Mesenchymal stem cell (in vitro differentiated cells and primary cell): ENCODE data around the gene TRIM46.

ENCODE experiments used
- DNase-seq: peaks from one replicate; pipeline ENCODE4 v3.0.0-alpha.2; 2013
- H2AFZ ChIP-seq: one replicate; pipeline ENCODE4 v1.6.1; 2013; ENCODE audit warnings: low read depth, mild to moderate bottlenecking, control low read depth, inconsistent platforms, low read length, moderate library complexity
- H2AK5ac ChIP-seq: 2 replicates; pipeline ENCODE4 v1.6.1; 2013; ENCODE audit warnings: low read length, moderate library complexity, mild to moderate bottlenecking, inconsistent platforms; ENCODE audit not compliant: severe bottlenecking
- H2BK120ac ChIP-seq: one replicate; pipeline ENCODE4 v1.6.1; 2013; ENCODE audit warnings: low read depth, mild to moderate bottlenecking, inconsistent platforms, low read length, moderate library complexity
- H2BK12ac ChIP-seq, 2 experiments: one replicate each; pipeline ENCODE4 v1.6.1; 2013; ENCODE audit warnings: inconsistent platforms in 2 of 2, low read length in 2 of 2, mild to moderate bottlenecking in 2 of 2, moderate library complexity in 2 of 2, control low read depth in 1 of 2
- H2BK15ac ChIP-seq: one replicate; pipeline ENCODE4 v1.6.1; 2013; ENCODE audit warnings: mild to moderate bottlenecking, low read depth, inconsistent platforms; ENCODE audit not compliant: poor library complexity, severe bottlenecking
- H2BK5ac ChIP-seq: 2 replicates; pipeline ENCODE4 v1.6.1; 2013; ENCODE audit warnings: low read depth, mild to moderate bottlenecking, low read length, control low read depth, inconsistent platforms; ENCODE audit not compliant: poor library complexity, severe bottlenecking
- H3K14ac ChIP-seq, 2 experiments: one replicate each; pipeline ENCODE4 v1.6.1; 2013; ENCODE audit warnings: inconsistent platforms in 2 of 2, low read length in 2 of 2, control low read depth in 1 of 2, mild to moderate bottlenecking in 1 of 2, moderate library complexity in 1 of 2
- H3K18ac ChIP-seq, 2 experiments: one replicate each; pipeline ENCODE4 v1.6.1; 2013; ENCODE audit warnings: inconsistent platforms in 2 of 2, low read length in 2 of 2, control low read depth in 1 of 2, low read depth in 1 of 2, mild to moderate bottlenecking in 1 of 2
- H3K23ac ChIP-seq, 2 experiments: one replicate each; pipeline ENCODE4 v1.6.1; 2013; ENCODE audit warnings: inconsistent platforms in 2 of 2, low read length in 2 of 2, mild to moderate bottlenecking in 2 of 2, moderate library complexity in 2 of 2, control low read depth in 1 of 2
- H3K27ac ChIP-seq: 2 replicates; pipeline ENCODE4 v1.5.1; 2013; ENCODE audit warnings: mild to moderate bottlenecking, moderate library complexity, low read length, control low read depth, inconsistent platforms; ENCODE audit not compliant: poor library complexity, severe bottlenecking
- H3K27me3 ChIP-seq, 2 experiments: 2 replicates each; pipeline versions ENCODE4 v1.6.1 to v1.7.0; 2013; ENCODE audit warnings: low read length in 2 of 2, mild to moderate bottlenecking in 2 of 2, moderate library complexity in 2 of 2, control low read depth in 1 of 2, inconsistent platforms in 1 of 2; ENCODE audit not compliant: control insufficient read depth in 1 of 2, insufficient read depth in 1 of 2
- H3K36me3 ChIP-seq, 2 experiments: 2 replicates each; pipeline versions ENCODE4 v1.6.1 to v1.7.0; 2013; ENCODE audit warnings: low read length in 2 of 2, control low read depth in 1 of 2, inconsistent platforms in 1 of 2, low read depth in 1 of 2, mild to moderate bottlenecking in 1 of 2; ENCODE audit not compliant: insufficient read depth in 2 of 2, control insufficient read depth in 1 of 2
- H3K4ac ChIP-seq, 2 experiments: one replicate each; pipeline ENCODE4 v1.6.1; 2013; ENCODE audit warnings: inconsistent platforms in 2 of 2, low read length in 2 of 2, mild to moderate bottlenecking in 2 of 2, moderate library complexity in 2 of 2, control low read depth in 1 of 2, low read depth in 1 of 2
- H3K4me1 ChIP-seq: 2 replicates; pipeline ENCODE4 v1.6.1; 2013; ENCODE audit warnings: low read depth, low read length, control low read depth; ENCODE audit not compliant: control insufficient read depth, insufficient read depth
- H3K4me2 ChIP-seq: 2 replicates; pipeline ENCODE4 v1.6.1; 2013; ENCODE audit warnings: low read length, mild to moderate bottlenecking, inconsistent platforms; ENCODE audit not compliant: poor library complexity, severe bottlenecking
- H3K4me3 ChIP-seq, 2 experiments: 2 replicates each; pipeline versions ENCODE4 v1.5.1 to v1.7.0; 2013; ENCODE audit warnings: low read length in 2 of 2, mild to moderate bottlenecking in 2 of 2, control low read depth in 1 of 2, low read depth in 1 of 2; ENCODE audit not compliant: insufficient read depth in 1 of 2
- H3K79me1 ChIP-seq: replicated peaks from 2 replicates; pipeline ENCODE4 v1.6.1; 2013; ENCODE audit warnings: mild to moderate bottlenecking, control low read depth, low read length, inconsistent platforms; ENCODE audit not compliant: poor library complexity, severe bottlenecking
- H3K9ac ChIP-seq: 2 replicates; pipeline ENCODE4 v1.7.0; 2013; ENCODE audit warnings: mild to moderate bottlenecking, low read length, moderate library complexity
- H3K9me3 ChIP-seq: 2 replicates; pipeline ENCODE4 v1.7.0; 2013; ENCODE audit warnings: mild to moderate bottlenecking, low read length; ENCODE audit not compliant: control insufficient read depth
- H4K8ac ChIP-seq: one replicate; pipeline ENCODE4 v1.6.1; 2013; ENCODE audit warnings: inconsistent platforms, mild to moderate bottlenecking, low read length, moderate library complexity
- H4K91ac ChIP-seq: one replicate; pipeline ENCODE4 v1.6.1; 2013; ENCODE audit warnings: mild to moderate bottlenecking, low read length, inconsistent platforms
- WGBS: methylation state at CpG from one replicate; pipeline ENCODE4 v1.1.7; 2013; ENCODE audit warnings: mixed read lengths; 5-methylcytosine and 5-hydroxymethylcytosine counted together

The TRIM46 gene

DNA sequence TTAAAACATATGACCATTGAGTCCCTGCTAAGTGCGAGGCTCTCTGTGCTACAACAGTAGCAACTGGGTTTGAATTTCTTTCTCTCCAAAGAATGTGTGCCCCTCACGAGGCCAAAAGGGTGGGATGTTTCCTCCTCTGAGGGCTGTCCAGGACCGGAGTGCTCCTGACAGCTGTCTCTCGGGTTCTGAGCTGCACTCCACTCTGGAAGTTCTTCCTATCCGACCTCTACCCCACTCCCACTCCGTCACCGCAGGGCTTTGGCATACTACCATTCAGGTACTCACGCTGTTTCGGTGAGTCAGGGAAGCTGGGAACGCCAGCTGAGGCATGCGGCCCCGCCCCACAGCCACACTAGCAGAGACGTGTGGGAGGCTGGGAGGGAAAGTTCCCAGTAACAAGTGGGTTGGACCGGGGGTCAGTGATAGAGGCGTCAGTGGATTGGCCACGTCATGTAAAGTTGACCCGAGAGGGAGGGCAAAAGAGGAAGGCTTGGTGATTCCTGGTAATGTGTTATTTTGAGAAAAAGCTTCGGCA is 38.7 kb upstream of the TRIM46 start:
- H3K4me3 ChIP-seq = peak overlapping the region; percentile 64 to 95
- peaks cover 0 to 9% of the 10 kb centered on the region in 2 experiments for H3K27me3 ChIP-seq
- peak overlapping the region; percentile 33 for H4K8ac ChIP-seq
- H3K4me2 ChIP-seq = peak overlapping the region; percentile 81
- peak overlapping the region; percentile 40 for H2AK5ac ChIP-seq
- peaks cover 28% of the 10 kb centered on the region for H3K4me1 ChIP-seq
- H3K4ac ChIP-seq = peak overlapping the region in 1 of 2 experiments; percentile 94
- no peak overlapping the region for H2BK15ac ChIP-seq
- peak overlapping the region; percentile 98 for H2AFZ ChIP-seq
- 5% methylated on average over 13 of the region's 18 CpGs for WGBS
- peak overlapping the region in 1 of 2 experiments; percentile 36 for H3K14ac ChIP-seq
- H4K91ac ChIP-seq = no peak overlapping the region
- peaks cover 15 to 26% of the 10 kb centered on the region in 2 experiments for H3K36me3 ChIP-seq
- H3K79me1 ChIP-seq = peaks cover 12% of the 10 kb centered on the region
- no peak overlapping the region for H3K23ac ChIP-seq
- H2BK5ac ChIP-seq = no peak overlapping the region
- H3K9ac ChIP-seq = peak overlapping the region; percentile 98
- peak overlapping the region; percentile 4 to 92 for H3K18ac ChIP-seq
- H2BK12ac ChIP-seq = no peak overlapping the region
- H2BK120ac ChIP-seq = peak overlapping the region; percentile 22
- H3K9me3 ChIP-seq = no peaks in the 10 kb centered on the region
- peak overlapping the region; percentile 99 for H3K27ac ChIP-seq
- peak; percentile 98 for DNase-seq

DNA sequence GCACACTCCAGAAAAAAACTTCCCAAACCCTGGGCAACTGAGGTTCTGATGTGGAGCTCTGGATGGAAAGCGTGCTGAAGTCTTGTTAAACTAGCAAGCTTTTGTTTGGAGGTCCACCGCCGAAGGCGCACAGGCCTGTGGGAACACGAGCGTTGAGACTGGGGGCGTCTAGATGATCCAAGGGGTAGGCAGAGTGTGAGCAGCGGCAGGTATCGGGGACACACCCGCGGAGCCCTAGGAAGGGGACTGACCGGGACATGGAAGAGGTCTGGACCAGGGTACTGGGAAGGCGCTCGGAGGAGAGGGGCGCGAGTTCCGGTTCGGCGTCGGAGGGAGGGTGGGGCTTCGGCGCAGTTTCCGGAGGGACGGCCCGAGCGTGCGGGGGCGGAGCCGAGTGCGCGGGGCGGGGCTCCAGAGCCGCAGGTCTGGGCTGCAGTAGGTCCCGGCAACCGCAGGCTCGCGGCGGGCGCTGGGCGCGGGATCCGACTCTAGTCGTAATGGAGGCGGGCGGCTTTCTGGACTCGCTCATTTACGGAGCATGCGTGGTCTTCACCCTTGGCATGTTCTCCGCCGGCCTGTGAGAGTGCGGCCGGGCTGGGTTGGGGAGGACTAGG is 38.1 kb upstream of the TRIM46 start, which contains the start of gene SLC50A1:
TSS of gene SLC50A1 (plus strand) at position 438 of the 614 bp plus-strand sequence. CDS start at position 498, 60 bp downstream.
- Histone ChIP-seq H2BK5ac (peak within 1 kb of the TSS; percentile 19), H2BK15ac (peak within 1 kb of the TSS; percentile 77), H4K91ac (peak within 1 kb of the TSS; percentile 85), H2AK5ac (peak within 1 kb of the TSS; percentile 78), H2BK120ac (peak within 1 kb of the TSS; percentile 84), H3K27me3 (peaks cover 0 to 8% of the 10 kb centered on the region in 2 experiments), H3K27ac (peak within 1 kb of the TSS; percentile 99), H3K4ac (peak within 1 kb of the TSS; percentile 66 to 94), H3K4me2 (peak within 1 kb of the TSS; percentile 81), H3K4me1 (peaks cover 25% of the 10 kb centered on the region), H4K8ac (peak within 1 kb of the TSS; percentile 79), H3K79me1 (peaks cover 12% of the 10 kb centered on the region), H3K23ac (peak within 1 kb of the TSS in 1 of 2 experiments; percentile 93), H3K9ac (peak within 1 kb of the TSS; percentile 98), H3K18ac (peak within 1 kb of the TSS; percentile 95 to 96), H3K9me3 (no peaks in the 10 kb centered on the region), H3K36me3 (peaks cover 15 to 26% of the 10 kb centered on the region in 2 experiments), H3K4me3 (peak within 1 kb of the TSS; percentile 66 to 95), H2AFZ (peak within 1 kb of the TSS; percentile 98), H3K14ac (peak within 1 kb of the TSS in 1 of 2 experiments; percentile 89), H2BK12ac (peak within 1 kb of the TSS; percentile 28 to 42)
- DNase-seq = peak; percentile 97
- WGBS = under 1% methylated on average over 37 of the region's 52 CpGs

DNA sequence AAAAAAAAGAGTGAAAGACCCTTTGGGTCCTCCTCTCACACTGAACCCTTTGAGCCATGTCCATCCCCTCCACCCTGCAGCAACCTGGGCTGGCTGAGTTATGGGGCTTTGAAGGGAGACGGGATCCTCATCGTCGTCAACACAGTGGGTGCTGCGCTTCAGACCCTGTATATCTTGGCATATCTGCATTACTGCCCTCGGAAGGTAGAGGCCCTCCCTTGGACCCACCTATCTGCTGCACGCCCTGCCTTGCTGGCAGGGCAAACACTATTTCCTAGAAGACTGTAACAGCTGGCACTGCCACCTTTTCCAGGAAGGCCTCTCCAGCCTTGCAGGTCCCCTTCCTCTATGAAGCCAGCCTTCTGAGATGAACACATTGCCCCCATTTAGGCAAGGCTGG is 36.9 kb upstream of the TRIM46 start:
- Histone ChIP-seq H3K9ac (peak overlapping the region; percentile 98), H3K23ac (peak overlapping the region in 1 of 2 experiments; percentile 93), H2BK5ac (no peak overlapping the region), H3K14ac (peak overlapping the region in 1 of 2 experiments; percentile 83), H3K36me3 (peaks cover 15 to 22% of the 10 kb centered on the region in 2 experiments), H3K79me1 (peaks cover 12% of the 10 kb centered on the region), H2AFZ (no peak overlapping the region), H3K4me2 (peak overlapping the region; percentile 62), H2BK15ac (peak overlapping the region; percentile 2), H3K9me3 (no peaks in the 10 kb centered on the region), H2BK120ac (no peak overlapping the region), H3K18ac (peak overlapping the region; percentile 71 to 81), H4K91ac (peak overlapping the region; percentile 85), H4K8ac (peak overlapping the region; percentile 62), H2AK5ac (peak overlapping the region; percentile 78), H3K4me1 (peaks cover 26% of the 10 kb centered on the region), H3K4me3 (peak overlapping the region in 1 of 2 experiments; percentile 95), H3K27me3 (peaks cover 0 to 4% of the 10 kb centered on the region in 2 experiments), H3K27ac (peak overlapping the region; percentile 27), H3K4ac (peak overlapping the region; percentile 16 to 87), H2BK12ac (peak overlapping the region in 1 of 2 experiments; percentile 15)
- DNase-seq = no peak
- 42% methylated on average over 6 of the region's 6 CpGs for WGBS
